Activated T-cell treated with anti-CD3 and anti-CD28 coated beads, Interleukin-2, amount 50 U/mL, for 4 hours (primary cell): Measurements from ENCODE around the gene ABHD16A. TPM values are rescaled to one million over a fixed set of nuclear protein-coding genes. Genes with fewer than 3 reads are reported as not detected.
A peak's percentile ranks its signal among the peaks of the same experiment; 100 is the strongest.

Source experiments
- ATAC-seq, 2 donors: fragments of 200-7000 bp; cut with Tn5 transposase; one replicate each; pipeline ENCODE4 v1.10.0; 2021
- DNase-seq: peaks from one replicate; pipeline ENCODE4 v3.0.0-alpha.2; 2020
- H3K27me3 Mint-ChIP-seq: one replicate; pipeline ENCODE4 v1.8.0; 2021; ENCODE audit warnings: low read depth, mixed read lengths
- H3K36me3 Mint-ChIP-seq: one replicate; pipeline ENCODE4 v1.8.0; 2022; ENCODE audit warnings: mixed read lengths; ENCODE audit not compliant: insufficient read depth
- H3K4me1 Mint-ChIP-seq: one replicate; pipeline ENCODE4 v1.8.0; 2021; ENCODE audit warnings: low read depth, mixed read lengths
- H3K4me3 Mint-ChIP-seq: one replicate; pipeline ENCODE4 v1.8.0; 2021; ENCODE audit warnings: mild to moderate bottlenecking, moderate library complexity, mixed read lengths
- H3K9me3 Mint-ChIP-seq: one replicate; pipeline ENCODE4 v1.8.0; 2021; ENCODE audit warnings: mixed read lengths
- total RNA-seq, 3 donors: library from RNA; stranded (reverse); gene quantifications; one replicate each; pipeline ENCODE4 v1.2.1, GENCODE V29; 2021

ABHD16A gene
- 10 to 100 TPM; 33.9 to 38.1 (median 35.2) TPM for total RNA-seq

- Mint-ChIP-seq H3K4me3 (peak within 1 kb of the TSS; percentile 99), H3K9me3 (no peaks in the 10 kb centered on the region), H3K27me3 (no peaks in the 10 kb centered on the region), H3K4me1 (peaks cover 22% of the 10 kb centered on the region), H3K36me3 (peaks cover under 1% of the 10 kb centered on the region)
- DNase-seq = peak; percentile 96
- peak; percentile 94 to 95 for ATAC-seq
These were observed at the start of gene ABHD16A for GRCh38 chr6:31702819-31703716. Gene ABHD16A (minus strand): TSS chr6:31703324. CDS start chr6:31703281, 43 bp downstream.

- ATAC-seq = no peak
- no peaks in the 10 kb centered on the region for H3K27me3 Mint-ChIP-seq
- no peaks in the 10 kb centered on the region for H3K9me3 Mint-ChIP-seq
- no peaks in the 10 kb centered on the region for H3K4me1 Mint-ChIP-seq
- no peak overlapping the region for H3K4me3 Mint-ChIP-seq
- H3K36me3 Mint-ChIP-seq = peaks cover 4% of the 10 kb centered on the region
- DNase-seq = no peak
These were observed 49.7 kb upstream of the ABHD16A start for GRCh38 chr6:31752739-31753319.

DNA sequence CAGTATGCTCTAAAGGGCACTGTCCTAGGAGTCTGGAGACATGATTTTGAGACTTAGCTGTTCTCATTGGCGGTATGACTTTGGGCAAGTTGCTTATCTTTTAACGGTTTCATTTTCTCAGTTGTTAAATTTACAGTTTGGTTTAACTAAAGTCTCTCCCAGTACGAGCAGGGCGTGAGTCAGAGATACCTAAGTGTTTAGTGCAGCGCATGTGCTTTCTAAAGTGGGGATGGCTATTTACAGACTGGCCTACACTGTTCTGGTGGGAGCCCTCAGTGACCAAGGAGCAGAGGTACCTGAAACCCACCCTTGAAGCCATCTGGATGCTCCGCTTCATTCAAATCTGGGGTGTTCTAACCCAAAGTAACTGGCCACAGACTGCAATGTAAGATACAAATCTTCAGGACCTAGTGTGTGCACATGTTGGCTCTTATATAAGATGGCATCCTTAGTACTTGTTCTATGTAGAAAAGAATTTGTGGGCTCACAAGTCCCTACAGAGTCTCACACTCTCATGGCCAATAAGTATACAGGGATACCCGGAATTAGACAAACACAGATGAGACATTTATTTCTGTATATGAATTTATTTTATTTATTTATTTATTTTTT, 47.4 kb upstream of the ABHD16A start:
- Mint-ChIP-seq H3K36me3 (peaks cover 9% of the 10 kb centered on the region), H3K27me3 (no peaks in the 10 kb centered on the region), H3K4me3 (no peak overlapping the region), H3K4me1 (no peaks in the 10 kb centered on the region), H3K9me3 (no peaks in the 10 kb centered on the region)
- ATAC-seq = no peak
- DNase-seq = no peak

GRCh38 chr6:31749301-31750036, 46.3 kb upstream of the ABHD16A start:
- H3K4me3 Mint-ChIP-seq = no peak overlapping the region
- H3K27me3 Mint-ChIP-seq = no peaks in the 10 kb centered on the region
- peaks cover 9% of the 10 kb centered on the region for H3K36me3 Mint-ChIP-seq
- no peaks in the 10 kb centered on the region for H3K9me3 Mint-ChIP-seq
- no peak for DNase-seq
- H3K4me1 Mint-ChIP-seq = no peaks in the 10 kb centered on the region
- no peak for ATAC-seq

DNA sequence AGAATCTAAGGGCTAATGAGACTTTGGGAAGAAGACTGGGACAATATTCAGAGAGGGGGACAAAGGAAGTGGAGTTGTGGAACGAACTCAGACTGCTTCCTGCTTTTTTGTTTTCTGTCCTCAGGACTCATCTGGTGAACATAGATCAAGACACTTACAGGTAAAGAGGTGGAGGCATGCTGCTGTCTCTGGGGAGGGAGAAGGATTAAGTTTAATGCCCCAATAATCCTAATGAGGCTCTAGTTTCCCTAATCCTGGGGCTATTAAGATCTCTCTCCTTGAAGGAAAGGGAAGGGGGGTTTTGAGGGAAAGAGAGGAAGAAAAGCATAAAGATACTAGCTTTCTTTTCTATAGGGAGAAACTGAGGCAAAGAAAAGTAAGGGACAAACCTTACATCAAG, 41.3 kb upstream of the ABHD16A start:
- ATAC-seq = no peak
- peaks cover 13% of the 10 kb centered on the region for H3K36me3 Mint-ChIP-seq

GRCh38 chr6:31742894-31743293, 39.8 kb upstream of the ABHD16A start:
- H3K9me3 Mint-ChIP-seq = no peaks in the 10 kb centered on the region
- no peak overlapping the region for H3K4me3 Mint-ChIP-seq
- peaks cover 35% of the 10 kb centered on the region for H3K4me1 Mint-ChIP-seq
- H3K36me3 Mint-ChIP-seq = peaks cover 13% of the 10 kb centered on the region
- no peaks in the 10 kb centered on the region for H3K27me3 Mint-ChIP-seq
- ATAC-seq = no peak
- DNase-seq = no peak

More for the DNA sequence above, 41.3 kb upstream of the ABHD16A start:
- peaks cover 20% of the 10 kb centered on the region for H3K4me1 Mint-ChIP-seq
- H3K4me3 Mint-ChIP-seq = no peak overlapping the region
- no peaks in the 10 kb centered on the region for H3K27me3 Mint-ChIP-seq
- no peak for DNase-seq
- no peaks in the 10 kb centered on the region for H3K9me3 Mint-ChIP-seq

- no peak overlapping the region for H3K4me3 Mint-ChIP-seq
- peaks cover 45% of the 10 kb centered on the region for H3K4me1 Mint-ChIP-seq
- no peak for DNase-seq
- peaks cover 8% of the 10 kb centered on the region for H3K36me3 Mint-ChIP-seq
- no peak for ATAC-seq
- no peaks in the 10 kb centered on the region for H3K9me3 Mint-ChIP-seq
- H3K27me3 Mint-ChIP-seq = no peaks in the 10 kb centered on the region
These were observed 38.7 kb upstream of the ABHD16A start for GRCh38 chr6:31741815-31742214.

DNA sequence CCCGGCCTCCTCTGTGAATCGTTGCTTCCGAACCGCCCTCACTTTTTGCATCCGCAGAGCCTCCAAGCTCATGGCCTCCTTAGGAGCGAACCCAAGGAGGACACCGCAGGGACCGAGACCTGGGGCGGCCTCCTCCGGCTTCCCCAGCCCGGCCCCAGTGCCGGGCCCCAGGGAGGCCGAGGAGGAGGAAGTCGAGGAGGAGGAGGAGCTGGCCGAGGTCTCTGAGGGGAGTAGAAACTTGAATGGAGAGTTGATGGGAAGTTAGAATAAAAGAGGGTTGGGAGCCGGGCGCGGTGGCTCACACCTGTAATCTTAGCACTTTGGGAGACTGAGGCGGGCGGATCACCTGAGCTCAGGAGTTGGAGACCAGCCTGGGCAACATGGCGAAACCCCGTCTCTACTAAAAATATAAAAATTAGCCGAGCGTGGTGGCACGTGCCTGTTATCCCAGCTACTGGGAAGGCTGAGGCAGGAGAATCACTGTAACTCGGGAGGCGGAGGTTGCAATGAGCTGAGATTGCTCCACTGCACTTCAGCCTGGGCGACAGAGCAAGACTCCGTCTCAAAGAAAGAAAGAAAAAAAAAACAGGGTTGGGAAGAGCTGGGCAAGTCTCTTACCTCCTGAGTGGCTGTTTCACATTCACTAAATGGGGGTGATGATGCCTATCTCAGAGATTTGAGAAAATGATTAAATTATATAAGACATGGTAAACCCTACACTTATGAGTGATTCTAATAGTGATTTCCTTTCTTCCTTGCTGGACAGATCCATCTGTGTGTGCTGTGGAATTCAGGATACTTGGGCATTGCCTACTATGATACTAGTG, 37.5 kb upstream of the ABHD16A start:
- DNase-seq = no peak
- peaks cover 8% of the 10 kb centered on the region for H3K36me3 Mint-ChIP-seq

DNA sequence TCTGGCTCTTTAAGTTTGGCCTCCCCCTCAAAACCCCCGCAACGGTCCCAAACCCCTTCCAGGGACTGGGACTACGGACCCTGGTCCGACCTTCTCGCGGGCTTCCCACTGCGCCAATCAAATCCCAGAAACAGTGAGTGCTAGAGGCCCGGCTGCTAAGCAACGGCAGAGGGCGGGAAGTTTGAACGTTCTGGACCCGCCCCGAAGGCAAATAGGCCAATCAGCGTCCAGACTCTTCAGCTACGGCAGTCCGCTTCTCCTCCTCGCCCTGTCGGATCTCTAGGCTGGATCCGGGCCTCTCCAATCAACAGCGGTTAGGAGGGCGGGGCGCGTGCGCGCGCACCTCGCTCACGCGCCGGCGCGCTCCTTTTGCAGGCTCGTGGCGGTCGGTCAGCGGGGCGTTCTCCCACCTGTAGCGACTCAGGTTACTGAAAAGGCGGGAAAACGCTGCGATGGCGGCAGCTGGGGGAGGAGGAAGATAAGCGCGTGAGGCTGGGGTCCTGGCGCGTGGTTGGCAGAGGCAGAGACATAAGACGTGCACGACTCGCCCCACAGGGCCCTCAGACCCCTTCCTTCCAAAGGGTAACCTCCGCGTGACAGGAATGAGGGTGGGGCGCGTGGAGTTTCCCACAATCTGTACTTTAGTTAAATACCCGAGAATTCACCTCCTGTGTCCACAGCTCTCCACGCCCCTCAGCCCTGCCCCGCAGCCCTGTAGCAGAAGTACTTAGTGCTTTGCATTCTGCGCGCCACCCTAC, 36.7 kb upstream of the ABHD16A start, which contains the start of gene MSH5:
TSS of gene MSH5 (plus strand) at position 367 of the 758 bp plus-strand sequence. CDS start 462 bp downstream, outside the sequence.
- Mint-ChIP-seq H3K4me1 (peaks cover 54% of the 10 kb centered on the region), H3K27me3 (no peaks in the 10 kb centered on the region), H3K36me3 (peaks cover 8% of the 10 kb centered on the region), H3K4me3 (peak within 1 kb of the TSS; percentile 95), H3K9me3 (no peaks in the 10 kb centered on the region)
- DNase-seq (peak; percentile 91), ATAC-seq (peak; percentile 93 to 94)

More for the DNA sequence above, 37.5 kb upstream of the ABHD16A start:
- peaks cover 52% of the 10 kb centered on the region for H3K4me1 Mint-ChIP-seq
- no peaks in the 10 kb centered on the region for H3K9me3 Mint-ChIP-seq
- ATAC-seq = peak in 1 of 2 donors; percentile 0
- peak overlapping the region; percentile 95 for H3K4me3 Mint-ChIP-seq
- H3K27me3 Mint-ChIP-seq = no peaks in the 10 kb centered on the region

DNA sequence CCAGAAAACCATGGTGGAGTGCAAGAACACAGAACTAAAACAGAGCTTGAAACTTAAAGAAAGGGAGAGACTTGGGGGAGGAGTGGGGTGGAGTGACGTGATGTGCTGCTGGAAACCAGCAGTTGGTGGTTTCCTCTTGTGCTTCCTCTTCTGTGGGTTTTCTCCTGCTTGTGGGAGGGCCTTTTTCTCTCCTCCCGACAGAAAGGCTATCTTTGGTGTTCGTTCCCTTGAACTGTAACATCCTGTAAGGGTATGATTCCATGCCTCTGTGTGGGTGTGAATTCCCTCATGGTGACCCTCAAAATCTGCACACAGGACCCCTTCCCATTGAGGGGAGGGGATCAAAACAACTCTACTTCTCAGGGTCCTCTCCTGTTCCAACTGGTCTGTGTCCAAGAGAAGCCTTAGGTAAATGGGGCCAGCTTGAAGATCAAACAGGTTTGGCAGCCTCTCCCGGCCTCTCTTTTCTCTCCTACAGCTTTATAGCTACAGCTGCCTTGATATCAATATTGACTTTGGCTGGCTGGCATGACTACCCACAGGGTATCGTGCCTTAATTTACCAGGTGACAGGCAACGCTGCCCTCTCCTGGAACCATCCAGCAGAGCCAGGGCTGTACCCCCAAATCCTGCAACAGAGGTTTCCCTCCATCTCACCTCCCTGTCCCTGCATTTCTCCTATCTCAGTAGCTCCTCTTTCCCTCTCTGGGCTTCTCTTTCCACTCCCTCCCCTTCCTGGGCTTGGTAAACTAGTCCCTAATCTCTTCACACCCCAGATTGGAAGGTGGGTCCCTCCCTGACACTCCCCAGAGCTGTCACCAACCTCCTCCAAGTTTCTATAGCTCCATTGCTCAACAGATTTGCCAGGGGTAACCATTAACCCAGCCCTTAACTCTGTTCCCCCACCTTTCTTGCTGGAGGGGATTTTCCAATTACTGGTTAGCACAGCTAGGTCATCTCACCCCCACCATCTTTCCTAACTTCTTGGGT, 35.2 kb upstream of the ABHD16A start:
- H3K4me3 Mint-ChIP-seq = peak overlapping the region; percentile 98
- peaks cover 14% of the 10 kb centered on the region for H3K36me3 Mint-ChIP-seq
- H3K27me3 Mint-ChIP-seq = no peaks in the 10 kb centered on the region
- H3K9me3 Mint-ChIP-seq = no peaks in the 10 kb centered on the region
- peak; percentile 53 for DNase-seq
- ATAC-seq = no peak
- H3K4me1 Mint-ChIP-seq = peaks cover 66% of the 10 kb centered on the region

DNA sequence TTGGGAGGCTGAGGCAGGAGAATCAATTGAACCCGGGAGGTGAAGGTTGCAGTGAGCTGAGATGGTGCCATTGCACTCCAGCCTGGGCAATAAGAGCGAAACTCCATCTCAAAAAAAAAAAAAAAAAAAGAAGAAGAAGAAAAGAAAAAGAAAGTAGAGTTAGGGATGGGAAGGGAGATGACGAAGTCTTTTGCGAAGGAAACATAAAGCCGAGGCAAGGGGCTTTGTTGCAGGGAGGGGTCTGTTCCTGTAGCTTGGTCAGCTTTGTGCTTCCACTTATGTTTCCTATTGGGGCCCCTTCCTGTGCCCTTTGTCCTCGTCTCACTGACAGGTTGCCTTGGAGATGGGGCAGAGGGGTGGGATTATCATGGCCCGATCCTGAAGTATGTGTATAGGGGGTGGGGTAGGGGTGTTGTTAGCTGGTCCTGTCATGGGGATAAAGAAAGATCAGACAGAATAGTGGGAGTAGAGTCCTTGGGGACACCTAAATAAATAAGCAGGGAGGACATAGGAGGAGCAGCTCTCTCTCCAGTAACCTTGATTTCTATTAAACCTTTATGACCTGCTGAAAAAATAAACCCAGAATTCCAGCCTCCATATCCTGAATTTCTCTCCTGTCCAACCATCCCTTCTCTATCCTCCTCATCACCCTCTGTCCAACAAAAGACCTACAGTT, 34.3 kb upstream of the ABHD16A start:
- Mint-ChIP-seq H3K27me3 (no peaks in the 10 kb centered on the region), H3K4me1 (peaks cover 69% of the 10 kb centered on the region), H3K4me3 (peak overlapping the region; percentile 98), H3K9me3 (no peaks in the 10 kb centered on the region), H3K36me3 (peaks cover 14% of the 10 kb centered on the region)
- ATAC-seq (no peak), DNase-seq (no peak)
